HEK293 (cell line): ENCODE measurements around the gene MXI1.

Experiments
- CTCF ChIA-PET: fragments of 350-600 bp; formaldehyde crosslinking; extraction: SDS; loops from one replicate; lab custom pipeline; 2021; ENCODE audit warnings: antibody characterized with exemption; lab: Yijun Ruan, JAX
- POLR2A ChIA-PET: fragments of 300-600 bp; formaldehyde crosslinking; extraction: SDS; loops from one replicate; lab custom pipeline; 2020; ENCODE audit warnings: antibody characterized with exemption, inconsistent platforms; lab: Yijun Ruan, JAX
- H3K27ac ChIP-seq: fragments of 200-500 bp; sonication (Bioruptor generic); 2 replicates; pipeline ENCODE4 v1.5.1; 2014; ENCODE audit warnings: low read depth, low read length, control low read depth, inconsistent platforms; ENCODE audit errors: extremely low read depth
- H3K36me3 ChIP-seq, 2 experiments: fragments of 200-500 bp in 1 of 2; sonication (Bioruptor generic) in 1 of 2; 1 replicate in 1 of 2; 2 replicates in 1 of 2; pipeline ENCODE4 v1.5.1; 2014 to 2017; ENCODE audit warnings: inconsistent platforms in 2 of 2, low read length in 2 of 2; ENCODE audit not compliant: control insufficient read depth in 2 of 2, insufficient read depth in 1 of 2
- H3K4me1 ChIP-seq: fragments of 200-500 bp; sonication (Bioruptor generic); 2 replicates; pipeline ENCODE4 v1.5.1; 2014; ENCODE audit warnings: mild to moderate bottlenecking, low read length, inconsistent platforms; ENCODE audit not compliant: control insufficient read depth, insufficient read depth
- H3K4me3 ChIP-seq: 2 replicates; pipeline ENCODE4 v1.5.1; 2011; ENCODE audit warnings: low read depth, mild to moderate bottlenecking, control low read depth, low read length, moderate library complexity
- H3K9me3 ChIP-seq: fragments of 200-500 bp; sonication (Bioruptor generic); 2 replicates; pipeline ENCODE4 v1.5.1; 2014; ENCODE audit warnings: low read depth, low read length, inconsistent platforms; ENCODE audit not compliant: control insufficient read depth, insufficient read depth
- FEZF1 ChIP-seq: fragments of 450-650 bp; formaldehyde crosslinking; IDR thresholded peaks from 2 replicates; pipeline ENCODE4 v1.5.1; 2016; ENCODE audit warnings: missing biosample characterization, missing genetic modification characterization
- GLIS2 ChIP-seq: fragments of 450-650 bp; formaldehyde crosslinking; IDR thresholded peaks from 2 replicates; pipeline ENCODE4 v1.5.1; 2016; ENCODE audit warnings: missing biosample characterization, missing genetic modification characterization
- HOXA7 ChIP-seq: sonication (generic); formaldehyde crosslinking; IDR thresholded peaks from 2 replicates; pipeline ENCODE4 v1.8.1; 2022; ENCODE audit warnings: missing genetic modification reagents, borderline replicate concordance
- KLF16 ChIP-seq: fragments of 450-650 bp; formaldehyde crosslinking; IDR thresholded peaks from 2 replicates; pipeline ENCODE4 v1.5.1; 2017; ENCODE audit warnings: missing biosample characterization, missing genetic modification characterization
- KLF8 ChIP-seq: fragments of 450-650 bp; formaldehyde crosslinking; IDR thresholded peaks from 2 replicates; pipeline ENCODE4 v1.5.1; 2016; ENCODE audit warnings: missing biosample characterization, missing genetic modification characterization
- MYNN ChIP-seq: fragments of 450-650 bp; formaldehyde crosslinking; IDR thresholded peaks from 2 replicates; pipeline ENCODE4 v1.5.1; 2016; ENCODE audit warnings: missing biosample characterization, missing genetic modification characterization, borderline replicate concordance
- SP7 ChIP-seq: fragments of 450-650 bp; formaldehyde crosslinking; IDR thresholded peaks from 2 replicates; pipeline ENCODE4 v1.5.1; 2016; ENCODE audit warnings: missing biosample characterization, missing genetic modification characterization
- ZBTB49 ChIP-seq: fragments of 450-650 bp; formaldehyde crosslinking; IDR thresholded peaks from 2 replicates; pipeline ENCODE4 v1.5.1; 2016; ENCODE audit warnings: missing biosample characterization, missing genetic modification characterization, low read depth
- ZNF112 ChIP-seq: fragments of 450-650 bp; formaldehyde crosslinking; IDR thresholded peaks from 2 replicates; pipeline ENCODE4 v1.5.0; 2017; ENCODE audit warnings: missing biosample characterization, missing genetic modification characterization
- ZNF121 ChIP-seq: fragments of 450-650 bp; formaldehyde crosslinking; IDR thresholded peaks from 2 replicates; pipeline ENCODE4 v1.5.1; 2016; ENCODE audit warnings: missing biosample characterization, missing genetic modification characterization
- ZNF140 ChIP-seq: fragments of 450-650 bp; formaldehyde crosslinking; IDR thresholded peaks from 2 replicates; pipeline ENCODE4 v1.5.1; 2016; ENCODE audit warnings: missing biosample characterization, missing genetic modification characterization
- ZNF175 ChIP-seq: fragments of 450-650 bp; formaldehyde crosslinking; IDR thresholded peaks from 2 replicates; pipeline ENCODE4 v1.5.1; 2016; ENCODE audit warnings: missing biosample characterization, missing genetic modification characterization
- ZNF2 ChIP-seq: fragments of 450-650 bp; formaldehyde crosslinking; IDR thresholded peaks from 2 replicates; pipeline ENCODE4 v1.5.1; 2016; ENCODE audit warnings: missing biosample characterization, missing genetic modification characterization
- ZNF239 ChIP-seq: fragments of 450-650 bp; formaldehyde crosslinking; IDR thresholded peaks from 2 replicates; pipeline ENCODE4 v1.5.1; 2016; ENCODE audit warnings: missing biosample characterization, missing genetic modification characterization
- ZNF280D ChIP-seq: fragments of 450-650 bp; formaldehyde crosslinking; IDR thresholded peaks from 2 replicates; pipeline ENCODE4 v1.5.1; 2016; ENCODE audit warnings: missing biosample characterization, missing genetic modification characterization
- ZNF341 ChIP-seq: fragments of 450-650 bp; formaldehyde crosslinking; IDR thresholded peaks from 2 replicates; pipeline ENCODE4; 2016; ENCODE audit warnings: low read depth, missing biosample characterization, missing genetic modification characterization
- ZNF354C ChIP-seq: fragments of 450-650 bp; formaldehyde crosslinking; IDR thresholded peaks from 2 replicates; pipeline ENCODE4 v1.5.1; 2016; ENCODE audit warnings: missing biosample characterization, missing genetic modification characterization, low read depth, borderline replicate concordance
- ZNF433 ChIP-seq: fragments of 450-650 bp; formaldehyde crosslinking; IDR thresholded peaks from 2 replicates; pipeline ENCODE4 v1.5.1; 2016; ENCODE audit warnings: missing biosample characterization, missing genetic modification characterization, low read depth
- ZNF529 ChIP-seq: fragments of 450-650 bp; formaldehyde crosslinking; IDR thresholded peaks from 2 replicates; pipeline ENCODE4 v1.5.1; 2017; ENCODE audit warnings: missing genetic modification characterization, missing biosample characterization; ENCODE audit not compliant: insufficient replicate concordance
- ZNF600 ChIP-seq: fragments of 450-650 bp; formaldehyde crosslinking; IDR thresholded peaks from 2 replicates; pipeline ENCODE4 v1.5.1; 2016; ENCODE audit warnings: missing biosample characterization, missing genetic modification characterization
- ZNF629 ChIP-seq: fragments of 450-650 bp; formaldehyde crosslinking; IDR thresholded peaks from 2 replicates; pipeline ENCODE4 v1.5.1; 2017; ENCODE audit warnings: missing biosample characterization, missing genetic modification characterization
- ZNF664 ChIP-seq: fragments of 450-650 bp; formaldehyde crosslinking; IDR thresholded peaks from 2 replicates; pipeline ENCODE4 v1.5.1; 2016; ENCODE audit warnings: missing biosample characterization, missing genetic modification characterization
- ZNF707 ChIP-seq: fragments of 450-650 bp; formaldehyde crosslinking; IDR thresholded peaks from 2 replicates; pipeline ENCODE4 v1.5.1; 2016; ENCODE audit warnings: missing biosample characterization, missing genetic modification characterization
- ZNF785 ChIP-seq: fragments of 450-650 bp; formaldehyde crosslinking; IDR thresholded peaks from 2 replicates; pipeline ENCODE4 v1.5.1; 2016; ENCODE audit warnings: missing biosample characterization, missing genetic modification characterization
- ZNF792 ChIP-seq: fragments of 450-650 bp; formaldehyde crosslinking; IDR thresholded peaks from 2 replicates; pipeline ENCODE4 v1.5.1; 2016; ENCODE audit warnings: missing biosample characterization, missing genetic modification characterization
- TF ChIP-seq, protein P1 (sequence below): fragments of 450-650 bp; formaldehyde crosslinking; IDR thresholded peaks from 2 replicates; pipeline ENCODE4 v1.5.1; 2017; ENCODE audit warnings: missing biosample characterization, missing genetic modification characterization
- TF ChIP-seq, protein P2 (sequence below): fragments of 450-650 bp; formaldehyde crosslinking; IDR thresholded peaks from 2 replicates; pipeline ENCODE4 v1.5.1; 2017; ENCODE audit warnings: missing biosample characterization, missing genetic modification characterization

MXI1 gene

GRCh38 chr10:110263164-110263563 lies 55.8 kb downstream of the MXI1 start:
- TF ChIP-seq, protein P1, sequence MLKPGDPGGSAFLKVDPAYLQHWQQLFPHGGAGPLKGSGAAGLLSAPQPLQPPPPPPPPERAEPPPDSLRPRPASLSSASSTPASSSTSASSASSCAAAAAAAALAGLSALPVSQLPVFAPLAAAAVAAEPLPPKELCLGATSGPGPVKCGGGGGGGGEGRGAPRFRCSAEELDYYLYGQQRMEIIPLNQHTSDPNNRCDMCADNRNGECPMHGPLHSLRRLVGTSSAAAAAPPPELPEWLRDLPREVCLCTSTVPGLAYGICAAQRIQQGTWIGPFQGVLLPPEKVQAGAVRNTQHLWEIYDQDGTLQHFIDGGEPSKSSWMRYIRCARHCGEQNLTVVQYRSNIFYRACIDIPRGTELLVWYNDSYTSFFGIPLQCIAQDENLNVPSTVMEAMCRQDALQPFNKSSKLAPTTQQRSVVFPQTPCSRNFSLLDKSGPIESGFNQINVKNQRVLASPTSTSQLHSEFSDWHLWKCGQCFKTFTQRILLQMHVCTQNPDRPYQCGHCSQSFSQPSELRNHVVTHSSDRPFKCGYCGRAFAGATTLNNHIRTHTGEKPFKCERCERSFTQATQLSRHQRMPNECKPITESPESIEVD = peak; percentile 34; the same call in 1 of the 2 replicates
- TF ChIP-seq ZNF121 = no peak
- ChIA-PET CTCF (interaction anchor here (1.7 to 1.8 kb wide), 2 partner anchors 16 to 125 kb away, joined by 5 to 9 read pairs; no protein-coding TSS in a partner anchor), POLR2A (interaction anchor here (0.6 to 0.8 kb wide), 3 partner anchors 12 to 54 kb away, joined by 3 read pairs; no protein-coding TSS in a partner anchor)
- H3K4me3 ChIP-seq = no peak overlapping the region
- H3K4me1 ChIP-seq = peaks cover 15% of the 10 kb centered on the region; the same call in 1 of the 2 replicates
- no peaks in the 10 kb centered on the region for H3K36me3 ChIP-seq
- no peak overlapping the region for H3K27ac ChIP-seq
- H3K9me3 ChIP-seq = no peaks in the 10 kb centered on the region

GRCh38 chr10:110265573-110266193 lies 58.3 kb downstream of the MXI1 start:
- Histone ChIP-seq H3K36me3 (no peaks in the 10 kb centered on the region), H3K4me1 (peaks cover 31% of the 10 kb centered on the region), H3K27ac (no peak overlapping the region), H3K9me3 (no peaks in the 10 kb centered on the region), H3K4me3 (no peak overlapping the region)
- ChIA-PET CTCF (interaction anchor here (0.6 kb wide), 1 partner anchor 256 kb away, joined by 4 read pairs; no protein-coding TSS in a partner anchor), POLR2A (no interaction called here)
- TF ChIP-seq ZNF600 (no peak), ZNF629 (tag by site-specific recombination) (peak; percentile 51; the same call in 1 of the 2 replicates), ZNF140 (tag by site-specific recombination) (no peak), HOXA7 (CRISPR knock-in tag) (no peak), ZNF354C (tag by site-specific recombination) (no peak), SP7 (tag by site-specific recombination) (peak; percentile 99), GLIS2 (tag by site-specific recombination) (no peak), ZNF707 (tag by site-specific recombination) (no peak), KLF16 (tag by site-specific recombination) (no peak), ZNF433 (tag by site-specific recombination) (no peak), MYNN (no peak), ZNF529 (tag by site-specific recombination) (no peak), ZNF239 (tag by site-specific recombination) (no peak), ZNF792 (tag by site-specific recombination) (no peak), ZNF341 (tag by site-specific recombination) (no peak), ZNF112 (tag by site-specific recombination) (no peak), FEZF1 (peak; percentile 95), KLF8 (tag by site-specific recombination) (no peak), ZNF785 (tag by site-specific recombination) (no peak), ZBTB49 (no peak), ZNF2 (tag by site-specific recombination) (no peak), ZNF664 (no peak), ZNF175 (tag by site-specific recombination) (no peak), ZNF280D (tag by site-specific recombination) (no peak)
- TF ChIP-seq, protein P2, sequence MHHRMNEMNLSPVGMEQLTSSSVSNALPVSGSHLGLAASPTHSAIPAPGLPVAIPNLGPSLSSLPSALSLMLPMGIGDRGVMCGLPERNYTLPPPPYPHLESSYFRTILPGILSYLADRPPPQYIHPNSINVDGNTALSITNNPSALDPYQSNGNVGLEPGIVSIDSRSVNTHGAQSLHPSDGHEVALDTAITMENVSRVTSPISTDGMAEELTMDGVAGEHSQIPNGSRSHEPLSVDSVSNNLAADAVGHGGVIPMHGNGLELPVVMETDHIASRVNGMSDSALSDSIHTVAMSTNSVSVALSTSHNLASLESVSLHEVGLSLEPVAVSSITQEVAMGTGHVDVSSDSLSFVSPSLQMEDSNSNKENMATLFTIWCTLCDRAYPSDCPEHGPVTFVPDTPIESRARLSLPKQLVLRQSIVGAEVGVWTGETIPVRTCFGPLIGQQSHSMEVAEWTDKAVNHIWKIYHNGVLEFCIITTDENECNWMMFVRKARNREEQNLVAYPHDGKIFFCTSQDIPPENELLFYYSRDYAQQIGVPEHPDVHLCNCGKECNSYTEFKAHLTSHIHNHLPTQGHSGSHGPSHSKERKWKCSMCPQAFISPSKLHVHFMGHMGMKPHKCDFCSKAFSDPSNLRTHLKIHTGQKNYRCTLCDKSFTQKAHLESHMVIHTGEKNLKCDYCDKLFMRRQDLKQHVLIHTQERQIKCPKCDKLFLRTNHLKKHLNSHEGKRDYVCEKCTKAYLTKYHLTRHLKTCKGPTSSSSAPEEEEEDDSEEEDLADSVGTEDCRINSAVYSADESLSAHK (tag by site-specific recombination) = peak; percentile 25; the same call in 1 of the 2 replicates
